Left colon (tissue), 2 donors: ENCODE measurements around the gene PNMA8A. TPM values are rescaled to one million over a fixed set of nuclear protein-coding genes. Genes with fewer than 3 reads are reported as not detected.
"Not testable (repeated sequence)": the region's sequence is repeated elsewhere in the genome, so short reads cannot be mapped to it uniquely, and the experiment has no call there.

ENCODE experiments used
- ATAC-seq: fragments of 200-7000 bp; cut with Tn5 transposase; one replicate; pipeline ENCODE4 v1.9.1; 2020; ENCODE audit warnings: mild to moderate bottlenecking, moderate library complexity
- DNase-seq, 2 donors: peaks; one replicate each; pipeline ENCODE4 v3.0.0-alpha.2; 2020
- intact Hi-C, 2 donors: fragments of 100-400 bp; cut with DNase I in 1 of 2; cut with micrococcal nuclease in 1 of 2; formaldehyde crosslinking; loops; one replicate each; pipeline versions ENCODE4 v1.11.2 to v1.14.0; 2022; cut with DNase I, micrococcal nuclease
- long read RNA-seq: library from polyadenylated mRNA; unstranded; transcript quantifications from one replicate; pipeline ENCODE4 v2.0.0, GENCODE V29; 2021
- total RNA-seq, 2 donors: library from RNA; stranded (reverse); fragmentation: NEBNext Ultra II Directional; extraction: Animal tissue kit (Norgen Biotek cat#: 25700); gene quantifications; one replicate each; pipeline ENCODE4 v1.2.1, GENCODE V29; 2021
- donor health status: DM: no; HTN: no; CAD: no.
- donor health status: DM: yes; HTN: yes; CAD: no.

Gene PNMA8A, protein sequence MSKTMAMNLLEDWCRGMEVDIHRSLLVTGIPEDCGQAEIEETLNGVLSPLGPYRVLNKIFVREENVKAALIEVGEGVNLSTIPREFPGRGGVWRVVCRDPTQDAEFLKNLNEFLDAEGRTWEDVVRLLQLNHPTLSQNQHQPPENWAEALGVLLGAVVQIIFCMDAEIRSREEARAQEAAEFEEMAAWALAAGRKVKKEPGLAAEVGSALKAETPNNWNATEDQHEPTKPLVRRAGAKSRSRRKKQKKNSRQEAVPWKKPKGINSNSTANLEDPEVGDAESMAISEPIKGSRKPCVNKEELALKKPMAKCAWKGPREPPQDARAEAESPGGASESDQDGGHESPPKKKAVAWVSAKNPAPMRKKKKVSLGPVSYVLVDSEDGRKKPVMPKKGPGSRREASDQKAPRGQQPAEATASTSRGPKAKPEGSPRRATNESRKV
- 1 to 10 TPM in 1 of 2 donors, under 1 TPM in 1; 0.24 to 1.1 TPM for total RNA-seq
- long read RNA-seq, result 0 reads

DNA sequence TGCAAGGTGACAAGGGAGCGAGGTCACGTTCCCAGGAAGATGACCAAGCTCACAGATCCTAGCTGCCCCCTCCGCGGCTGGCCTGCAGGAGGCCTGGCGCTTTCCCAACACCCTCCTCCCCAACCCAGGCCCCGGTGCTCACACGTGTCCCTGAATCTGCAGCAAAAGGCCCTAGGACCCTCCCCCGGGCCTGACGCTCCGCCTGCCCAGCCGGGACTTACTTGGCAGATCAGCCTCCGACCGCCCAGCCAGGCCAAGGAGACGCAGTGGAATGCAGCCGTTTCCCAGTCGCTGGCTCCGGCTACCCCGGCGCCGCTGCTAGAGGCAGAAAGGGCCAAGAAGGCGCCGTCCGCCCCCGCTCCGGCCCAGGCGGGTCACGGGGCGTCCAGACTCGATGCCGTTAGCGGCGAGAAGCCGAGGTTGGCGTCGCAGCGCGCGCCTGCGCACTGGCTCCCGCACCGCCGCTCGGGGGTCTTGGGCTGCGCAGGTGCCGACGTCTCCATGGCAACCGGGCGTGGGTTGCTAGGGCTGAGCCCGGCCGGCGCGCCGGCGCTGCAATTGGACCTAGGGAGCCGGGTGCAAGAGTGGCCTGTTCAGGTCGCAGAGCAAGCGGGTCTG is at the start of gene PNMA8A:
Gene PNMA8A (minus strand): TSS at position 448 of the 618 bp plus-strand sequence. CDS start 528 bp downstream, outside the sequence.
- intact Hi-C loops, result no loop called here
- no peak for ATAC-seq
- DNase-seq, result peak in 1 of 2 donors; percentile 25

DNA sequence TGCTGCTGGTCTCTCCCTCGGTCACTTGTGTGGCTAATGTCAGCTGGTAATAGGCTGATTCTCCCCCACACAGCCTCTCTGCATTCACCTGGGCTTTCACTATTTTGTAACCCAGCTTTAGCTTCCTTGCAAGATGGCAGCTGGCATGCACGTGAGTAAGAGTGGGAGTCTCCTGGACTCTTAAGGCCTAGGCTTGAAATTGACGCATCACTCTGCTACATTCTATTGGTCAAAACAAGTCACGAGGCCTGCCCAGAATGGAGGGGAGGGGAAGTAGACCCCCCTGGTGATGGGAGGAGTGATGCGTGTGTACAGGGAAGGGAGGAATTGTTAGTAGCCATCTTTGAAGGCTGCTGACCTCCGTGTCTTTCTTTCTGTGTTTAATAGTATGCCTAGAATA is 49.3 kb upstream of the PNMA8A start:
- DNase-seq, result no peak
- intact Hi-C loops, result no loop called here
- ATAC-seq, result no peak

DNA sequence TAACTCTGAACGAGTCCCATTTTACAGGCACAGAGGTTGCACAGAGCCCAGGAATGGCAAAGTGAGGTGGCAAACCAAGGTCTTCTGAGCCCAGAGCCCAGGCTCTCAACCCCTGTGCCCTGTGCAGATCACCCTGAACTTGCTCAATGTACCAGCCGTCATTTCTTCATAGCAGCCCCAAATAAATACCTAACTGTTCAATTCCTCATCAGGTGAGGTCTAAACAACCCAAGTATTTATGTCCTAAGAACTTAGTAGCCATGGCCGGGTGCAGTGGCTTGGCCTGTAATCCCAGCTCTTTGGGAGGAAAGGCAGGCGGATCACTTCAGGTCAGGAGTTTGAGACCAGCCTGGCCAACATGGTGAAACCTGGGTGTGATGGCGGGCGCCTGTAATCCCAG is 46.1 kb upstream of the PNMA8A start:
- intact Hi-C loops, result loop anchor here in 1 of 2 donors (10.0 kb wide), 1 partner anchor 113 kb away; no protein-coding TSS in a partner anchor
- no peak for DNase-seq
- no peak for ATAC-seq

DNA sequence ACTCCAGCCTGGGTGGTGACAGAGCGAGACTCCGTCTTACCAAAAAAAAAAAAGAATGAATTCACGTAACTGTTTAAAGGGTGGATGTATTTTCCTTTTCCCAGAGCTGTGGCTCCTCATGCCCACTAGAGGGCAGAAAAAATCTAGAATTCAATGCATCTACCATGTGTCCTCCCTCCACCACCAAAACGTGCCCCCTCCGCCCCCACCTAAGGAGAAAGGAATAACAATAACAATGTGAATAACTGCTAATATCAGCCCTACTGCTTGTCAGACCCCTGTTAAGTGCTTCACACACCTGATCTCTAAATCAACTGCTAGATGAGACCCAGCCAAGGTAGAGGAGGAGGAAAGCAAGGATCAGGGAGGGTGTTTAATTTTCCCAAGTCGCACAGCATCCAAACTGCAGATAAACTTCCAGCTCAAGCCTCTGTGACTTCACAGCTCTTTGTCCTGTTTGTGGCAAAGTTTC is 44.6 kb upstream of the PNMA8A start:
- intact Hi-C loops, result loop anchor here in 1 of 2 donors (10.0 kb wide), 1 partner anchor 111 kb away; no protein-coding TSS in a partner anchor

DNA sequence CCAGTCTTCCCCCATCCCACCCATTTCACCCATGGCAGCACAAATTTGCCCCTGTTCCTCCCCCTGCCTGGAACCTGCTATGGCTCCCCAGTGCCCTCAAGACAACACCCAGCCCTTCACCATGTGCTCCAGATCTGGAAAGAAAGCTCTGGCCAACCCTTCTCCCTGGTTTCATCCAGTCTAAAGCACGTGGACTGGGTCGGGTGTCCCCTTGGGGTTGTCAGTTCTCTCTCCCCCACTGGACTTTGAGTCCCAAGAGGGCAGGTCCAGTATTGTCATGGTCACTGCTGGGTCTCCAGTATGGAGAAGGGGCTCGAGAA is 43.9 kb upstream of the PNMA8A start:
- no peak for DNase-seq
- intact Hi-C loops, result loop anchor here in 1 of 2 donors (10.0 kb wide), 1 partner anchor 110 kb away; no protein-coding TSS in a partner anchor
- ATAC-seq, result no peak

More for the DNA sequence above, 44.6 kb upstream of the PNMA8A start:
- DNase-seq (no peak), ATAC-seq (peak; percentile 40)

DNA sequence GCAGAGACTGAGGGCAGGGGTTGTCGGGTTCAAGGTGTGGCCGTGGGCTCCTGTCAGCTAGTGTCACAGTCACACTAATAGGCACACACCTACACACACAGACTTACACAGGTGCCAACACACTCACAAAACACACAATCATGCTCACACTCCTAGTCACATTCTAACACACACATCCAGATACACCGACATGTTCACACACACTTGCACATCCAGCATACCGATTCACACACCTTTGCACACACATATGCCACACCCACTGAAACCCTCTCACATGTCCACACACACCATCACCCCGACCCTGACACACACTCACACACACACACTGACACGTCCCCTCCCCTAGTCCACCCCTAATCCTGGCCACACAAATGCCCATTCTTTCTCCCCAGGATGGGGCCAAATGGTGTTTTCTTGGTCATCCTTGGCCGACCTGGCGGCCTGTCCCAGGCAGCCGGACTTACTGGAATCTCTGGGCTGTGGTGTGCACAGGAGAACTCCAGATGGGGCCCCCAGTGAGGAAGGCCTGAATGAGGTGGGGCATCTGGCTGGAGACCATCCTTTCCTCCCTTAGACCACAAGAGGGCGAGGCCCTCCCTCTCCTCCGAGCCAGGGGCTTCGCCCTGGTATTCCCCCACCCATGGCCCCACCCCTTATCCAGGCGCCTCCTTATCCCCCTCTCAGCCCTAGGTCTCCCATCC is 43.4 kb upstream of the PNMA8A start:
- no peak for DNase-seq
- ATAC-seq, result no peak
- intact Hi-C loops, result loop anchor here in 1 of 2 donors (10.0 kb wide), 1 partner anchor 110 kb away; no protein-coding TSS in a partner anchor

DNA sequence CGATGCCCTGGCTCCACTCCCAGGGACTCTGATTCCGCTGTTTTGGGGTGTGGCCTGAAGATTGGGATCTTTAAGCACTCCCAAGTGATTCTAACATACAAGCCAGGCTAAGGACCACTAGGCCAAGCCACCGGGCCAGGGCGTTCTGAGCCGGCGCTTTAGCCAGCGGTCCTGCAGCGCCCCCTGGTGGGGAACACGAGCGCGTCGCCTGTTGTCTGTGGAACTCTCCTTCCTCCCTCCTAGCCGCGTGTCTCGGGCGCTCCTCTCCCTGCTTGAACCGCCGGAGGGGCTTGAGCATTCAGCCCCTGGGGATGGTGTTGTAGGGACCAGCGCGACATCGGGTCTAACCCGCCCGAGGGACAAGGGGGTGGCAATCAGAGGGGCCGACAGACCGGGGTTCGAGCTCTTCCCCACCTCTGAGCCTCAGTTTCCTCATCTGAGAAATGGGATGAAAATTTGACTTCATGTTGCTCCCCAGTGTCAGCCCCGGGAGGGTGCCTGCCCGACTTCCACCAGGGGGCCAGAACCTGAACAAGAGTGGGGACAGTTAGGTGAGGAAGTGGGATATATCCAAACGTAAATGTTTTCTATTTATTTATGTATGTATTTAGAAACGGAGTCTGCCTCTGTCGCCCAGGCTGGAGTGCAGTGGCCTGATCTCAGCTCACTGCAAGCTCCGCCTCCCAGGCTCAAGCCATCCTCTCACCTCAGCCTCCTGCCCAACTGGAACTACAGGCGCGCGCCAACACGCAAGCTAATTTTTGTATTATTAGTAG is 42.3 kb upstream of the PNMA8A start:
- DNase-seq (peak; percentile 47 to 77), ATAC-seq (peak; percentile 86)
- intact Hi-C loops, result loop anchor here in 1 of 2 donors (10.0 kb wide), 1 partner anchor 109 kb away; no protein-coding TSS in a partner anchor

DNA sequence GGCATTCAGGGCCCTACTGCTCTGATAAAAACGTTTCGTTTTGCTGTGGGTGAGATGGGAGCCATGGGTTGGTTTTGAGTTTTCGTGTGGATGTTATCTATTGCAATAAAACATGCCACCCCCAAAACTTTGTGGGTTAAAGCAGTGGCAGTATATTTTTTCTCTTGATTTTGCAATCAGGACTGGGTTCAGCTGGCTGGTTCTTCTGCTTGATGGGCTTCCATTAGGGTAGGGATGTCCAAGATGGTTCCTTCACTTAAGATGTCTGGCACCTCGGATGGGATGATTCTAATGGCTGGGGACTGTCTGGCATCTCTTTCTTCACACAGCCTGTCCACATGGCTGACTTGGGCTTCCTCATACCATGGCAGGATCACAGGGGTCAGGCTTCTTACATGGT is 39.9 kb upstream of the PNMA8A start:
- ATAC-seq (no peak), DNase-seq (no peak)
- intact Hi-C loops, result loop anchor here in 1 of 2 donors (10.0 kb wide), 1 partner anchor 106 kb away; no protein-coding TSS in a partner anchor

DNA sequence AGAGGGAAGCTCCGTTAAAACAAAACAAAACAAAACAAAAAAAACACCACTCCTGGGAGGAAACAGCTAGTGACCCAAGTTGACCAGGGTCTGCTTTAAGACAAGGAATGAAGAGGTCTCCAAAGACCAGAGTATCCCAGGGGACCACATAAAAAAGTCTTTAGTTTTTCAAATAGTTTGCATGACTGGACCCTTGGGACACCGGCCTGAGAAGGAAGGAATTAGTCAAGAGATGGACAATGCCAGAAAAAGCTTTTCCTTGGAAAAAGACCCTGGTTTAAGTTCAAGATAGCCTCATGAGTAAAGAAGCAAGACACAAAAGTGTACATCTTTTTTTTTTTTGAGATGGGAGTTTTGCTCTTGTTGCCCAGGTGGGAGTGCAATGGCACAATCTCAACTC is 36.8 kb upstream of the PNMA8A start:
- no peak for ATAC-seq
- intact Hi-C loops, result no loop called here
- no peak for DNase-seq

DNA sequence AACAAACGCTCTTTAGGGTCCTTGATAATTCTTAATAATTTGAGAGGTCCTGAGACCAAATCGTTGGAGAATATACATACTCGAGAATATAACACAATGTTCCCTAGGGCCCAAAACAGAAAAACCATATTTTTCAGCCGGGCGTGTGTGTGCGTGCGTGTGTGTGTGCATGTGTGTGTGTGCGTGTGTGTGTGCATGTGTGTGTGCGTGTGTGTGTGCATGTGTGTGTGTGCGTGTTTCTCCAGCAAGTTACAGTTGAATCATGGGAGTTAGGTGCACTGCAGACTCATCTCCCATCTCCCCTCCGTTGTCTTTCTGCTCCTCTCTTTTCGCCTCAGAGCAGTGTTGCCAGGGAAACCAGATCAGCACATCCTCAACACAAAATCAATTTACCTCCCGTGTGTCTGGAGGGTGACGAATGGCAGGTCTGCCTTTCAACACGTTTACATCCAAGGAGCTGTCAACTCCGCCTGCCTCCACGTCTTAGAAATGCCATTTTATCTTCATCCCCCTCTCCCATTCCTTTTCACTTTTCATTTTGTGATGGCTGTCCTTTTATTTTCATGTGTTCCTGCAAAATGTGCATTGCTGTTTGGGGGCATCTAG is 32.6 kb upstream of the PNMA8A start:
- DNase-seq, result no peak

DNA sequence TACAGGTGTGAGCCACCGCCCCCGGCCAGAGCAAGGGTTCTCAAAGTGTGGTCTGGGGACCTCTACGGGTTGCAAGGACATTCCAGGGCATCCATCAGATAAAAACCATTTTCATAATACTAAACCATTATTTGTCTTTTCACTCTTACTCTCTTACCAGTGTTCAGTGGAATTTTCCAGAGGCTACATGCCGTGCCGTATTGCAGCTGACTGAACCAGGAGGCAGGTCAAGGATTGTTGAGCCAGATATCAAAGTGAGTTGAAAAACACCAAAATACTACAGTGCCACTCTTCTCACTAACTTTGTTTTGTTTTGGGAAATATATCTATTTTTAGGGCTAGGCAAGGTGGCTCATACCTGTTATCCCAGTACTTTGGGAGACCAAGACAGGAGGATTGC is 31.5 kb upstream of the PNMA8A start:
- ATAC-seq (no peak), DNase-seq (no peak)
- intact Hi-C loops, result no loop called here

More for the DNA sequence above, 32.6 kb upstream of the PNMA8A start:
- ATAC-seq, result no peak
- intact Hi-C loops, result no loop called here

DNA sequence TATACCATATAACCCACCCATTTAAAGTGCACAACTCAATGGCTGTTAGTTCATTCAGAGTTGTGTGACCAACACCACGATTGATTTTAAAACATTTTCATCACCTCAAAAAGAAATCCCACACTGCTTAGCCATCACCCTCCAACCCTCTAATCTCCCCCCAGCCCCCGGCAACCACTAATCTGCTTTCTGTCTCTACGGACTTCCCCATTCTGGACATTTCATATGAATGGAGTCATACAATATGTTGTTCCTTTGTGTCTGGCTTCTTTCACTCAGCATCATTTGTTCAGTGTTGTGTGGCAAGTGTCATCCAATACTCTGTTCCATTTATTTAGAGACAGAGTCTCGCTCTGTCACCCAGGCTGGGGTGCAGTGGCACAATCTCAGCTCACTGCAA is 28.3 kb upstream of the PNMA8A start:
- ATAC-seq (no peak), DNase-seq (no peak)
- intact Hi-C loops, result no loop called here

DNA sequence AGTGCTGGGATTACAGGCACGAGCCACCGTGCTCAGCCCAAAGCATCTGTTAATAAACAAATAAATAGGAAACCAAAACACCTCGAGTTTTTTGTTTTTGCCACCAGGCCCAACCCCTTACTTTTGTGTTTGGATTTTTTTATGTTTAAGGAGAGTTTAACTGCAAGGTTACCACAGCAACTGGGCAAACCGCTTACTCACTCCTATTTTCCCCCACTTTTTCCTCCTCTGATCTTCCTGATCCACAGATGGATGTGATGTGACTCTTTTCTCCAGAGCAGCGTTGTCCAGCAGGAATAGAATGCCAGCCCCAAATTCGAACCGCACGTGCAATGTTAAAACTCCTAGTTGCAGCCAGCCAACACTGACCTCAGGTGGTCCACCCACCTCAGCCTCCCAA is 26.4 kb upstream of the PNMA8A start:
- DNase-seq (no peak), ATAC-seq (no peak)
- intact Hi-C loops, result no loop called here

DNA sequence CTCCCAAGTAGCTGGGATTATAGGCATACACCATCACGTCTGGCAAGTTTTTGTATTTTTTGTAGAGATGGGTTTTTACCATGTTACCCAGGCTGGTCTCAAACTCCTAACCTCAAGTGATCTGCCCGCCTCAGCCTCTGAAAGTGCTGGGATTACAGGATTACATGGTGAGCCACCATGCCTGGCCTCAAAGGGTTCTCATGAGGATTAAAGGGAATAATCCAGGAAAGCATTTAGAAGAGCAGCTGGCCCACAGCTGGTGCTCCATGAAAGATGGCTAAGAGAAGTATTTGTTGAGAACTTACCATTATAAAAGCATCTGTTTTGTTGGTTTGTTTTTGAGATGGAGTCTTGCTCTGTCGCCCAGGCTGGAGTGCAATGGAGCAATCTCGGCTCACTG is 25.5 kb upstream of the PNMA8A start:
- DNase-seq, ATAC-seq, intact Hi-C loops: not testable (repeated sequence)

DNA sequence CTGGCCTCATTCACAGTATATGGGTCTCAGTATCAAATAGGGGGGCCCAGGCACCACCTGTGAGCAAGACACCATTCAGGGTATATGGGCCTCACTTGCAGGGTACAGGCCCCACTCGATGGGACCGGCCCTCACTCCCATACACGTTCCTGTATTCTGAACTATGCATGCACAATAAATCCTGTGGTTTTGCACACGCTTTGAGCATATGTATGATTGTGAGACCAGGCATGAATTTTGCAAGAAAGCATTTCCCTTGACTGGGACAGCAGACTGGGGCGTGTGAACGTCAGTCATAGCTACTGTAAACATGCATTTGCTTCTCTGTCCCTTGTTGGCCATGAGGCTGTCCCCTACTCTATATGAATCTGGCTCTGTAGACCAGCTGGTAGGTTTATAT is 24.9 kb upstream of the PNMA8A start:
- DNase-seq, result no peak
- no peak for ATAC-seq
- intact Hi-C loops, result no loop called here

DNA sequence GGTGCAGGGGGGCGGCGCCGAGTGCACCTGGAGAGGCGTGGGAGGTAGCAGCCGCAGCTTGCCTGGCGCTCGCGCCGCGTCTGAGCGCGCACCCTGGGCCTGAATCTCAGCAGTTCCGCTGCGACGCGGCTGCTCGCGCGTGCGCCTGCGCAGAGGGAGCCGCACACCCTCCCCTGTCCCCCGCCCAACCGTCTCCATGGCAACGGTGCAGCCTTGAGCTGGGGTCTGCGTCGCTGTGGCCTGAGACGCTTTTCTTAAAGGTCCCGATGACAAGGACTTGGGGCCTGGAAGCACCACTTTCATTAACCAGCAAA is 24.4 kb upstream of the PNMA8A start, which contains the start of gene PNMA8B:
Gene PNMA8B (minus strand): TSS at position 82 of the 314 bp plus-strand sequence. CDS start 402 bp downstream, outside the sequence.
- intact Hi-C loops, result no loop called here
- DNase-seq (peak in 1 of 2 donors; percentile 35), ATAC-seq (peak; percentile 39)

DNA sequence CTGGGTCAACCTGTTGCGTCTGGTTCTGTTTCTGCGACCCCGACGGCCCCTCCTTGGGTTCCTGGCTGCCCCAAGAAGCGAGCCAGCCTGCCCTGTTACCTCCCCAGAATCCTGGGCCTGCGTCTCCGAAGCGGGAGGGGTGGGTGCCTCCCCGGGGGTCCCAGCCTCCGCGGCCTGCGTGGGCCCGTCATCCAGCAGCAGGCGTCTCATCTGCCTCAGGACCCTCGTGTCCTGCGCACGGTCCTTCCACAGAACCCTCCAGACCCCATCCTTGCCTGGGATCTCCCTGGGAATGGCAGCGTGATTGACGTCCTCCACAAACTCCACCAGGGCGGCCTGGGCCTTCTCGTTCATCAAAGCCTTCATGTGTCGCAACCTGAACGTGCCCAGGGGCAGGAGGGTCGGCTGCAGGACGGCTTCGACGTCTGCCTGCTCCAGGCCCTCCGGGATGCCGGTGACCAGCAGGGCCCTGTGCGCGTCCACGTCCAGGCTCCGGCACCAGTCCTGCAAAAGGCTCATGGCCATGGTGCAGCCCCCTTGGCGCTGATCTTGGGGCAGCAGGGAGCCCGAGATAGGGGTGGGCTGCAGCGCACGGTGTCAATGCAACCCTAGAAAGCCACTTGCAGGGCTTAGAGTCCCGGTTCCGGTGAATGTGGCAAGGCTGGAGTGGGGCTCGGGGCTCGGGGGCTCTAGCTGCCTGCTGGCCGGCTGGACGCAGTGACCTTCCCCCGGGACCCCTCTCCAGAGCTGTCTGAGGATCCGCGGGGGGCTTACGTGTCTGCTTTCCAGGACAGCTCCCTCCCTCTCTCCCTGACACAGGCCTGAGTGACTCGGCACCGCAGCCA is 23.8 kb upstream of the PNMA8A start:
- intact Hi-C loops, result no loop called here
- no peak for DNase-seq

More for the DNA sequence above, 23.8 kb upstream of the PNMA8A start:
- no peak for ATAC-seq
